ENCODE data around the gene ADGRA1.
"Not testable (repeated sequence)": the region's sequence is repeated elsewhere in the genome, so short reads cannot be mapped to it uniquely, and the experiment has no call there.

Gene ADGRA1

GRCh38 chr10:133163889-133164815, 76.4 kb downstream of the ADGRA1 start:
- no peak for DNase-seq (ENCODE audit: low read depth)

- DNase-seq (ENCODE audit: low read depth) = no peak
These were observed 77.3 kb downstream of the ADGRA1 start for GRCh38 chr10:133164816-133165555.

- no peak for DNase-seq (ENCODE audit: low read depth)
These were observed 78.1 kb downstream of the ADGRA1 start for GRCh38 chr10:133165556-133166503.

GRCh38 chr10:133166504-133166827, 78.7 kb downstream of the ADGRA1 start:
- no peak for DNase-seq (ENCODE audit: low read depth)

- no peak for DNase-seq (ENCODE audit: low read depth)
These were observed 79.3 kb downstream of the ADGRA1 start for GRCh38 chr10:133166828-133167692.

- no peak for DNase-seq (ENCODE audit: low read depth)
These were observed 80.2 kb downstream of the ADGRA1 start for GRCh38 chr10:133167693-133168616.

- no peak for DNase-seq (ENCODE audit: low read depth)
These were observed 80.9 kb downstream of the ADGRA1 start for GRCh38 chr10:133168617-133169031.

- DNase-seq (ENCODE audit: low read depth) = no peak
These were observed 81.6 kb downstream of the ADGRA1 start for GRCh38 chr10:133169173-133169947.

GRCh38 chr10:133170092-133170491, 82.4 kb downstream of the ADGRA1 start:
- DNase-seq (ENCODE audit: low read depth) = no peak

- DNase-seq (ENCODE audit: low read depth) = no peak
These were observed 86.3 kb downstream of the ADGRA1 start for GRCh38 chr10:133173860-133174640.

GRCh38 chr10:133174689-133175263, 87.1 kb downstream of the ADGRA1 start:
- no peak for DNase-seq (ENCODE audit: low read depth)

GRCh38 chr10:133175624-133176023, 87.9 kb downstream of the ADGRA1 start:
- not testable (repeated sequence) for DNase-seq (ENCODE audit: low read depth)

GRCh38 chr10:133176546-133176945, 88.8 kb downstream of the ADGRA1 start:
- DNase-seq (ENCODE audit: low read depth) = no peak

GRCh38 chr10:133177380-133178157, 89.8 kb downstream of the ADGRA1 start:
- no peak for DNase-seq (ENCODE audit: low read depth)

GRCh38 chr10:133178357-133179127, 90.8 kb downstream of the ADGRA1 start:
- no peak for DNase-seq (ENCODE audit: low read depth)

GRCh38 chr10:133179128-133179520, 91.4 kb downstream of the ADGRA1 start:
- no peak for DNase-seq (ENCODE audit: low read depth)
